Endothelial cell of umbilical vein (primary cell): ENCODE data around the gene B4GALT7.
A peak's percentile ranks its signal among the peaks of the same experiment; 100 is the strongest.

Experiments
- EZH2 ChIP-seq: IDR thresholded peaks from 2 replicates; pipeline ENCODE4 v1.6.1; 2012; ENCODE audit warnings: borderline replicate concordance, low read depth, mild to moderate bottlenecking, moderate library complexity, low read length, inconsistent platforms; ENCODE audit not compliant: severe bottlenecking
- MYC ChIP-seq: IDR thresholded peaks from one replicate; pipeline ENCODE4 v1.6.1; 2011; ENCODE audit warnings: mild to moderate bottlenecking, low read depth, low read length
- POLR2A ChIP-seq: IDR thresholded peaks from 2 replicates; pipeline ENCODE4 v1.6.1; 2012; ENCODE audit warnings: low read depth, mild to moderate bottlenecking, control low read depth, low read length
- POLR2AphosphoS5 ChIP-seq: IDR thresholded peaks from 2 replicates; pipeline ENCODE4 v1.6.1; 2012; ENCODE audit warnings: low read depth, mild to moderate bottlenecking, control low read depth, low read length, moderate library complexity; ENCODE audit not compliant: insufficient read depth
- TF ChIP-seq, protein P1 (sequence below), 2 donors: IDR thresholded peaks; 1 replicate in 1 of 2; 2 replicates in 1 of 2; pipeline ENCODE4 v1.5.1; 2011; ENCODE audit warnings: low read length in 2 of 2, mild to moderate bottlenecking in 2 of 2, moderate library complexity in 2 of 2, control low read depth in 1 of 2, inconsistent platforms in 1 of 2, low read depth in 1 of 2; ENCODE audit not compliant: insufficient read depth in 1 of 2; ENCODE audit errors: extremely low read depth in 1 of 2
- TF ChIP-seq, protein P2 (sequence below): IDR thresholded peaks from 2 replicates; pipeline ENCODE4 v1.6.1; 2011; ENCODE audit not compliant: insufficient read depth, insufficient read length

DNA sequence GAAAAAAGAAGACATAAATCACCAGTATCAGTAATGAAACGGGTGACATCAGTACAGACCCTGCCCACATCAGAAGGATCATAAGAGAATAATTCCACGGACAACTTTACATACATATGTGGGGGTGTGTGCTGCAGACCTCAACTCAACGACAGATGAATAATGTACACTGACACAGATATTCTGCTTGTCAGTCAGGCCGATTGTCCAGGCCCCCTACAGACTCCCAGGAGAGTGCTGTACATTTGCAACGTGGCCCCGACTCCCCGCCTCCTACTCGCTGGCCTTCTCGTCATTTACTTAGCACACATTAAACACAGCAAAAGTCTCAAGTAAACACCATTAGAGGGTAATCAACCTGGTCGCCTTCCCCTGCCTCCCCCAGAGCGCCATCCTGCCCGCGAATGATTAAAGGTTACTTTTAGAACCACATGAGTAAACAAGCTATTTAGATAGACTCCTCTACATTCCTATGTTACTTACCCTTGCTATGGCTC, 11.5 kb upstream of the B4GALT7 start:
- TF ChIP-seq POLR2A = no peak
- TF ChIP-seq POLR2AphosphoS5 = no peak
- TF ChIP-seq, protein P1, sequence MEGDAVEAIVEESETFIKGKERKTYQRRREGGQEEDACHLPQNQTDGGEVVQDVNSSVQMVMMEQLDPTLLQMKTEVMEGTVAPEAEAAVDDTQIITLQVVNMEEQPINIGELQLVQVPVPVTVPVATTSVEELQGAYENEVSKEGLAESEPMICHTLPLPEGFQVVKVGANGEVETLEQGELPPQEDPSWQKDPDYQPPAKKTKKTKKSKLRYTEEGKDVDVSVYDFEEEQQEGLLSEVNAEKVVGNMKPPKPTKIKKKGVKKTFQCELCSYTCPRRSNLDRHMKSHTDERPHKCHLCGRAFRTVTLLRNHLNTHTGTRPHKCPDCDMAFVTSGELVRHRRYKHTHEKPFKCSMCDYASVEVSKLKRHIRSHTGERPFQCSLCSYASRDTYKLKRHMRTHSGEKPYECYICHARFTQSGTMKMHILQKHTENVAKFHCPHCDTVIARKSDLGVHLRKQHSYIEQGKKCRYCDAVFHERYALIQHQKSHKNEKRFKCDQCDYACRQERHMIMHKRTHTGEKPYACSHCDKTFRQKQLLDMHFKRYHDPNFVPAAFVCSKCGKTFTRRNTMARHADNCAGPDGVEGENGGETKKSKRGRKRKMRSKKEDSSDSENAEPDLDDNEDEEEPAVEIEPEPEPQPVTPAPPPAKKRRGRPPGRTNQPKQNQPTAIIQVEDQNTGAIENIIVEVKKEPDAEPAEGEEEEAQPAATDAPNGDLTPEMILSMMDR (IDR thresholded peaks at IDR 0.05; ENCODE audit: extremely low read depth in 1 of 2, insufficient read depth in 1 of 2, low read depth in 1 of 2, low read length in 2 of 2) = no peak
- TF ChIP-seq MYC = no peak
- TF ChIP-seq, protein P2, sequence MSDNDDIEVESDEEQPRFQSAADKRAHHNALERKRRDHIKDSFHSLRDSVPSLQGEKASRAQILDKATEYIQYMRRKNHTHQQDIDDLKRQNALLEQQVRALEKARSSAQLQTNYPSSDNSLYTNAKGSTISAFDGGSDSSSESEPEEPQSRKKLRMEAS = no peak
- TF ChIP-seq EZH2 = peak; percentile 52
